ENCODE measurements around the gene ASXL2. TPM values are rescaled to one million over a fixed set of nuclear protein-coding genes. Genes with fewer than 3 reads are reported as not detected.

ASXL2 gene
- total RNA-seq, 1 experiment from 2014 or later, result 32.7 TPM

GRCh38 chr2:25824718-25825117 lies 53.6 kb downstream of the ASXL2 start:
- no CpG with 5 or more reads among the region's 1 CpG for WGBS (ENCODE audit: extremely low coverage, insufficient read length, low lambda C conversion rate)
- no peaks in the 10 kb centered on the region for H3K23me2 ChIP-seq (ENCODE audit: insufficient read length, low read depth, low read length, poor library complexity, severe bottlenecking)
- H2BK15ac ChIP-seq (ENCODE audit: low read depth, low read length), result no peak overlapping the region
- no peak overlapping the region for H3K56ac ChIP-seq (ENCODE audit: insufficient read length, low read depth, low read length)
- no peak overlapping the region for H2AK5ac ChIP-seq (ENCODE audit: insufficient read length, low read length)
- no peak overlapping the region for H2BK120ac ChIP-seq (ENCODE audit: low read depth, low read length, poor library complexity, severe bottlenecking)
- no peak for TF ChIP-seq CTCF (conservative IDR thresholded peaks at IDR 0.05)
- H4K8ac ChIP-seq (replicated peaks; ENCODE audit: insufficient read length, low read depth, low read length), result no peak overlapping the region
- Mint-ChIP-seq H3K27me3 (ENCODE audit: low read depth) (no peaks in the 10 kb centered on the region), H3K4me3 (no peak overlapping the region), H3K9me3 (no peaks in the 10 kb centered on the region), H3K36me3 (ENCODE audit: insufficient read depth in 1 of 3, low read depth in 3 of 3) (peaks cover 0 to 4% (median 0%) of the 10 kb centered on the region in 3 experiments; a peak in 2 of 7 replicates), H3K4me1 (peaks cover 12 to 17% of the 10 kb centered on the region in 2 experiments), H3K27ac (no peak overlapping the region)
- H3K27me3 ChIP-seq (ENCODE audit: insufficient read depth, low read length), result no peaks in the 10 kb centered on the region
- no peaks in the 10 kb centered on the region for H3K4me1 ChIP-seq (ENCODE audit: insufficient read depth, low read length)
- no peak overlapping the region for H3K9ac ChIP-seq (ENCODE audit: extremely low read depth, insufficient read length, low read length)
- no peaks in the 10 kb centered on the region for H3K9me3 ChIP-seq (ENCODE audit: control insufficient read depth, low read depth, low read length)
- no peak overlapping the region for H3K23ac ChIP-seq (ENCODE audit: insufficient read length, low read depth, low read length)
- no peak overlapping the region for H2BK20ac ChIP-seq (ENCODE audit: low read depth, low read length, poor library complexity, severe bottlenecking)
- no peak overlapping the region for H4K5ac ChIP-seq (ENCODE audit: insufficient read length, low read depth, low read length)
- no peak overlapping the region for H3K18ac ChIP-seq (ENCODE audit: insufficient read length, low read depth, low read length)
- no peak overlapping the region for H3T11ph ChIP-seq (ENCODE audit: low read length)
- H3K14ac ChIP-seq (ENCODE audit: insufficient read depth, low read length), result no peak overlapping the region
- peaks cover 2% of the 10 kb centered on the region; the same call in 1 of the 2 replicates for H3K79me2 ChIP-seq (ENCODE audit: insufficient read depth, low read length)
- H3K79me1 ChIP-seq (ENCODE audit: insufficient read depth, low read depth, low read length, poor library complexity, severe bottlenecking), result no peaks in the 10 kb centered on the region
- H3K4ac ChIP-seq (ENCODE audit: low read depth, low read length), result no peak overlapping the region
- no peak overlapping the region for H2BK5ac ChIP-seq (ENCODE audit: insufficient read length, low read length)
- DNase-seq, result no peak
- no peaks in the 10 kb centered on the region for H4K20me1 ChIP-seq (ENCODE audit: control insufficient read depth, insufficient read depth, insufficient read length)
- no peak overlapping the region for H2BK12ac ChIP-seq (ENCODE audit: insufficient read length, low read depth, low read length)
- H4K91ac ChIP-seq (ENCODE audit: insufficient read length, low read depth, low read length), result no peak overlapping the region
- H3K27ac ChIP-seq (ENCODE audit: insufficient read length, low read depth, low read length), result no peak overlapping the region
- no peak overlapping the region for H3K4me2 ChIP-seq (ENCODE audit: insufficient read depth, insufficient read length, low read length)
- H2AFZ ChIP-seq (ENCODE audit: low read length), result no peak overlapping the region
